ENCODE results near the gene PRKN. TPM values are rescaled to one million over a fixed set of nuclear protein-coding genes. Genes with fewer than 3 reads are reported as not detected.

Gene PRKN
- total RNA-seq, 1 donor from 2014 or later, result 4.9 TPM

GRCh38 chr6:162684052-162684451 is 43.5 kb downstream of the PRKN start:
- no peaks in the 10 kb centered on the region for H3K9me3 ChIP-seq
- intact Hi-C loops (cut with DNase I), result no loop called here
- no peak overlapping the region for H3K4me3 ChIP-seq
- no peaks in the 10 kb centered on the region for H3K4me1 ChIP-seq
- no peaks in the 10 kb centered on the region for H3K36me3 ChIP-seq
- TF ChIP-seq POLR2A (IDR thresholded peaks at IDR 0.05), result no peak
- TF ChIP-seq POLR2AphosphoS5 (IDR thresholded peaks at IDR 0.05; ENCODE audit: insufficient read depth in 1 of 2, low read depth in 1 of 2), result no peak
- TF ChIP-seq CTCF (IDR thresholded peaks at IDR 0.05), result no peak
- no peak overlapping the region for H3K27ac ChIP-seq
- H3K27me3 ChIP-seq, result no peaks in the 10 kb centered on the region
- no peak for DNase-seq (ENCODE audit: extremely low spot score in 2 of 2)

- Histone ChIP-seq H3K4me1 (no peaks in the 10 kb centered on the region), H3K36me3 (no peaks in the 10 kb centered on the region), H3K27me3 (no peaks in the 10 kb centered on the region), H3K27ac (no peak overlapping the region), H3K9me3 (no peaks in the 10 kb centered on the region), H3K4me3 (no peak overlapping the region)
- no peak for TF ChIP-seq POLR2A (IDR thresholded peaks at IDR 0.05)
- peak in 1 of 2 donors; percentile 12 for TF ChIP-seq POLR2AphosphoS5 (IDR thresholded peaks at IDR 0.05; ENCODE audit: insufficient read depth in 1 of 2, low read depth in 1 of 2)
- no peak for TF ChIP-seq CTCF (IDR thresholded peaks at IDR 0.05)
- DNase-seq (ENCODE audit: extremely low spot score in 2 of 2), result no peak
- intact Hi-C loops (cut with DNase I), result no loop called here
Observed at GRCh38 chr6:162683135-162683534, 44.4 kb downstream of the PRKN start.

- intact Hi-C loops (cut with DNase I), result no loop called here
- H3K27me3 ChIP-seq, result no peaks in the 10 kb centered on the region
Observed at GRCh38 chr6:162681447-162681846, 46.1 kb downstream of the PRKN start.

GRCh38 chr6:162680871-162681270 is 46.7 kb downstream of the PRKN start:
- Histone ChIP-seq H3K9me3 (no peaks in the 10 kb centered on the region), H3K36me3 (no peaks in the 10 kb centered on the region), H3K27ac (no peak overlapping the region), H3K27me3 (no peaks in the 10 kb centered on the region), H3K4me3 (no peak overlapping the region), H3K4me1 (no peaks in the 10 kb centered on the region)
- no peak for DNase-seq (ENCODE audit: extremely low spot score in 2 of 2)
- no peak for TF ChIP-seq CTCF (IDR thresholded peaks at IDR 0.05)
- TF ChIP-seq POLR2AphosphoS5 (IDR thresholded peaks at IDR 0.05; ENCODE audit: insufficient read depth in 1 of 2, low read depth in 1 of 2), result no peak
- TF ChIP-seq POLR2A (IDR thresholded peaks at IDR 0.05), result no peak
- intact Hi-C loops (cut with DNase I), result no loop called here

More at GRCh38 chr6:162681447-162681846, 46.1 kb downstream of the PRKN start:
- Histone ChIP-seq H3K9me3 (no peaks in the 10 kb centered on the region), H3K36me3 (no peaks in the 10 kb centered on the region), H3K4me1 (no peaks in the 10 kb centered on the region), H3K4me3 (no peak overlapping the region), H3K27ac (no peak overlapping the region)
- no peak for TF ChIP-seq POLR2A (IDR thresholded peaks at IDR 0.05)
- no peak for TF ChIP-seq POLR2AphosphoS5 (IDR thresholded peaks at IDR 0.05; ENCODE audit: insufficient read depth in 1 of 2, low read depth in 1 of 2)
- TF ChIP-seq CTCF (IDR thresholded peaks at IDR 0.05), result no peak
- no peak for DNase-seq (ENCODE audit: extremely low spot score in 2 of 2)

GRCh38 chr6:162680367-162680766 is 47.2 kb downstream of the PRKN start:
- no peak for DNase-seq (ENCODE audit: extremely low spot score in 2 of 2)
- no peak overlapping the region for H3K27ac ChIP-seq
- no peak overlapping the region for H3K4me3 ChIP-seq
- H3K36me3 ChIP-seq, result no peaks in the 10 kb centered on the region
- no peaks in the 10 kb centered on the region for H3K9me3 ChIP-seq
- no peak for TF ChIP-seq POLR2AphosphoS5 (IDR thresholded peaks at IDR 0.05; ENCODE audit: insufficient read depth in 1 of 2, low read depth in 1 of 2)
- no peak for TF ChIP-seq CTCF (IDR thresholded peaks at IDR 0.05)
- no peak for TF ChIP-seq POLR2A (IDR thresholded peaks at IDR 0.05)
- H3K27me3 ChIP-seq, result no peaks in the 10 kb centered on the region
- intact Hi-C loops (cut with DNase I), result no loop called here
- no peaks in the 10 kb centered on the region for H3K4me1 ChIP-seq
